AG04449 (cell line): Measurements from ENCODE around the gene M1AP.
A peak's percentile ranks its signal among the peaks of the same experiment; 100 is the strongest.

Experiments used
- CTCF ChIA-PET: fragments of 350-600 bp; formaldehyde crosslinking; extraction: SDS; loops from one replicate; lab custom pipeline; 2021; ENCODE audit warnings: antibody characterized with exemption; lab: Yijun Ruan, JAX
- POLR2A ChIA-PET: fragments of 400-600, 350-600 bp; formaldehyde crosslinking; extraction: SDS; loops from one replicate; lab custom pipeline; 2020; ENCODE audit warnings: antibody characterized with exemption, inconsistent platforms; lab: Yijun Ruan, JAX
- DNase-seq: peaks from one replicate; pipeline ENCODE4 v3.0.0-alpha.2; 2010; ENCODE audit warnings: low read depth, low spot score
- H3K4me3 ChIP-seq: 2 replicates; pipeline ENCODE4 v1.5.1; 2011; ENCODE audit warnings: low read depth, mild to moderate bottlenecking, control low read depth, low read length
- CTCF ChIP-seq: IDR thresholded peaks from one replicate; pipeline ENCODE4 v1.5.1; 2011; ENCODE audit warnings: mild to moderate bottlenecking, moderate library complexity, low read length, control low read depth, inconsistent platforms; ENCODE audit not compliant: insufficient read depth; ENCODE audit errors: missing control alignments

The M1AP gene

GRCh38 chr2:74596584-74596983 is 51.5 kb downstream of the M1AP start:
- ChIA-PET POLR2A (no interaction called here), CTCF (interaction anchor here (8.1 kb wide), 1 partner anchor 8 kb away, joined by 86 read pairs; no protein-coding TSS in a partner anchor)
- no peak for TF ChIP-seq CTCF
- no peak for DNase-seq
- no peak overlapping the region for H3K4me3 ChIP-seq

GRCh38 chr2:74593826-74594772 is 54.0 kb downstream of the M1AP start:
- ChIA-PET POLR2A (no interaction called here), CTCF (interaction anchor here (0.8 to 21.1 kb wide), 3 partner anchors 10 to 107 kb away, joined by 3 to 401 read pairs (median 10); partner anchors contain the start of genes CCDC142 and TTC31)
- TF ChIP-seq CTCF, result no peak
- no peak overlapping the region for H3K4me3 ChIP-seq
- no peak for DNase-seq

DNA sequence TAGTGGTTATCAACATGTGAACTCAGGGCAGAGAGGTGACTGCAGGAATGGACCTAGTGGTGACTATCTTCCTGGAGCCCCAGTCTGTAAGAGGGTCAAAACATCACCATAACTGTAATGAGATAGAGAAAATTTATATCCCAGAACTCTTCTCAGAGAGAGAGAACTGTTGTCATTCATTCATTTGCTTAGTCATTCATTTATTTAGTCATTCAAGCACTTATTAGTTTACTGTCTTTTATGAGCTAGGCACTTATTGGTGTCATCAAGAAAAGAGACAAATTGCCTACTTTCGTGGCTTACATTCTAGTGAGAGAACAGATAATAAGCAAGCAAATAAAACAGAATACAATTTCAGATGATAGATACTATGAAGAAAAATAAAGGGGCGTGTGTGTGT is 59.5 kb downstream of the M1AP start:
- no peak for DNase-seq
- POLR2A ChIA-PET, result interaction anchor here (0.7 to 1.4 kb wide), 3 partner anchors 53 to 59 kb away, joined by 3 to 6 read pairs (median 3); partner anchors contain the start of genes AUP1 and HTRA2
- CTCF ChIA-PET, result interaction anchor here (0.8 to 21.1 kb wide), 30 partner anchors 11 to 764 kb away, joined by 3 to 401 read pairs (median 5); partner anchors contain the start of genes AUP1, CCDC142, HTRA2 and INO80B
- no peak for TF ChIP-seq CTCF
- no peak overlapping the region for H3K4me3 ChIP-seq

GRCh38 chr2:74587664-74588277 is 60.4 kb downstream of the M1AP start:
- peak; percentile 60 for TF ChIP-seq CTCF
- ChIA-PET CTCF (interaction anchor here (0.7 to 21.1 kb wide), 29 partner anchors 12 to 338 kb away, joined by 3 to 401 read pairs (median 5); partner anchors contain the start of genes AUP1, CCDC142, HTRA2 and LBX2), POLR2A (interaction anchor here (1.0 to 1.7 kb wide), 3 partner anchors 105 to 115 kb away, joined by 3 to 4 read pairs (median 3); partner anchors contain the start of genes CCDC142, MRPL53 and TTC31)
- no peak overlapping the region for H3K4me3 ChIP-seq
- no peak for DNase-seq

DNA sequence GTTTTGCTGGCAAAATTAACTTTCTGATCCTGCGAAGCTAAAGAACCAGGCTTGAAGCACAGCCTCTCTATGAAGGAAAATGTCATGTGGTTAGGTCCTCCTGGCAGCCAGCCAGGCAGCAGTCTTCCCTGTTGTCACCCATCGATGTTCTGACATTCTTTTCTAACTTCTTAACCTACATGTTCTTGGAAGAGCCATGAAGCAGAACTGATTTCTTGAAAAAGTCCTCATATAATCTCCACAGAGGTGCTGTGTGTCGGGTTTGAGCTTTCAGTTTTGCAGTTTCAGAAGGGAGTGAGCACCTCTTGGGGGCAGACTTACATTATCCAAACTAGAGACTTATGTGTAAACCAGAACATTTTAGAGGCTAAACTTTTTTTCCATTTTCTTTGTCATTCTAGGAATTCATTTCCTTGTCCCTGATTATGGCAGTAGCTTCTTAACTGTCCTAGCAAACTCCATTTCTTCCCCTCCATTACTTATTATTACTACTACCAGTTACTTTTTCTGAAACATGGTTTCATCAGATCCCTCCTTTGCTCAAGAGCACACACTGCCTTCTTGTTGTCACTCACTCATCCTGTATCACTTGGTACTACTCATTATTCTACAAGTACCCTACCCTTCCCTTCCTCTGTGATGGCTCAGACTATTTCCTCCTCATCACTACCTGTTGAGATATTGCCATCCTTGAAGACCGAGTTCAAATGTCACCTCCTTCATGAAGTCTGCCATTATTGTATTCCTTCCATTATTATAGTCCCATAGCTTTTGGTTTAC is 62.5 kb downstream of the M1AP start:
- ChIA-PET CTCF (interaction anchor here (0.9 to 21.1 kb wide), 18 partner anchors 8 to 336 kb away, joined by 3 to 401 read pairs (median 9); partner anchors contain the start of genes AUP1, CCDC142, DQX1 and HTRA2), POLR2A (interaction anchor here (0.9 to 1.4 kb wide), 5 partner anchors 9 to 113 kb away, joined by 3 to 6 read pairs (median 4); partner anchors contain the start of genes AUP1, CCDC142, HTRA2 and MRPL53)
- no peak for DNase-seq
- TF ChIP-seq CTCF, result no peak
- H3K4me3 ChIP-seq, result no peak overlapping the region
